Muscle layer of duodenum (tissue), 2 donors: ENCODE results near the gene CSDE1.

ENCODE experiments used
- H3K27ac ChIP-seq: one replicate; pipeline ENCODE4 v1.7.0; 2013; ENCODE audit warnings: mild to moderate bottlenecking, low read length
- H3K27me3 ChIP-seq: one replicate; pipeline ENCODE4 v1.7.0; 2013; ENCODE audit warnings: low read depth, mild to moderate bottlenecking, control low read depth, low read length
- H3K36me3 ChIP-seq, 2 donors: one replicate each; pipeline ENCODE4 v1.7.0; 2013; ENCODE audit warnings: low read length in 2 of 2, control low read depth in 1 of 2, mild to moderate bottlenecking in 1 of 2; ENCODE audit not compliant: insufficient read depth in 2 of 2, control insufficient read depth in 1 of 2
- H3K4me1 ChIP-seq, 2 donors: one replicate each; pipeline ENCODE4 v1.7.0; 2013; ENCODE audit warnings: low read length in 2 of 2, mild to moderate bottlenecking in 2 of 2, control low read depth in 1 of 2, moderate library complexity in 1 of 2; ENCODE audit not compliant: insufficient read depth in 2 of 2, control insufficient read depth in 1 of 2
- H3K4me3 ChIP-seq, 2 donors: one replicate each; pipeline ENCODE4 v1.7.0; 2013; ENCODE audit warnings: low read length in 2 of 2, low read depth in 1 of 2, mild to moderate bottlenecking in 1 of 2
- H3K9me3 ChIP-seq, 2 donors: one replicate each; pipeline ENCODE4 v1.7.0; 2013; ENCODE audit warnings: low read length in 2 of 2, control low read depth in 1 of 2, mild to moderate bottlenecking in 1 of 2; ENCODE audit not compliant: control insufficient read depth in 1 of 2
- donor health status: healthy.

CSDE1 gene

GRCh38 chr1:114700036-114700600 lies 57.7 kb downstream of the CSDE1 start:
- H3K4me3 ChIP-seq: no peak overlapping the region
- no peak overlapping the region for H3K27ac ChIP-seq
- no peaks in the 10 kb centered on the region for H3K4me1 ChIP-seq
- H3K36me3 ChIP-seq: no peaks in the 10 kb centered on the region
- H3K9me3 ChIP-seq: no peaks in the 10 kb centered on the region
- no peaks in the 10 kb centered on the region for H3K27me3 ChIP-seq

GRCh38 chr1:114696810-114697209 lies 61.0 kb downstream of the CSDE1 start:
- Histone ChIP-seq H3K9me3 (no peaks in the 10 kb centered on the region), H3K36me3 (no peaks in the 10 kb centered on the region), H3K27ac (no peak overlapping the region), H3K4me3 (no peak overlapping the region), H3K27me3 (no peaks in the 10 kb centered on the region), H3K4me1 (no peaks in the 10 kb centered on the region)

- H3K36me3 ChIP-seq: no peaks in the 10 kb centered on the region
- no peaks in the 10 kb centered on the region for H3K4me1 ChIP-seq
- H3K27ac ChIP-seq: no peak within 1 kb of the TSS
- H3K27me3 ChIP-seq: no peaks in the 10 kb centered on the region
- no peaks in the 10 kb centered on the region for H3K9me3 ChIP-seq
- H3K4me3 ChIP-seq: no peak within 1 kb of the TSS
Observed at GRCh38 chr1:114695430-114696058, 62.2 kb downstream of the CSDE1 start, which contains the start of gene AMPD1. Gene AMPD1, minus strand, starts transcription at chr1:114695546. Its CDS starts 75 bp downstream, at chr1:114695471.

- Histone ChIP-seq H3K4me3 (no peak overlapping the region), H3K27me3 (no peaks in the 10 kb centered on the region), H3K27ac (no peak overlapping the region), H3K4me1 (no peaks in the 10 kb centered on the region), H3K36me3 (no peaks in the 10 kb centered on the region), H3K9me3 (no peaks in the 10 kb centered on the region)
Observed at GRCh38 chr1:114694540-114695310, 63.1 kb downstream of the CSDE1 start.

GRCh38 chr1:114692947-114693346 lies 64.8 kb downstream of the CSDE1 start:
- no peaks in the 10 kb centered on the region for H3K27me3 ChIP-seq
- no peak overlapping the region for H3K27ac ChIP-seq
- no peaks in the 10 kb centered on the region for H3K4me1 ChIP-seq
- no peak overlapping the region for H3K4me3 ChIP-seq
- H3K36me3 ChIP-seq: no peaks in the 10 kb centered on the region
- no peaks in the 10 kb centered on the region for H3K9me3 ChIP-seq

- H3K4me3 ChIP-seq: no peak overlapping the region
- H3K36me3 ChIP-seq: no peaks in the 10 kb centered on the region
- no peaks in the 10 kb centered on the region for H3K4me1 ChIP-seq
- H3K9me3 ChIP-seq: no peaks in the 10 kb centered on the region
- no peak overlapping the region for H3K27ac ChIP-seq
- H3K27me3 ChIP-seq: no peaks in the 10 kb centered on the region
Observed at GRCh38 chr1:114691061-114691460, 66.7 kb downstream of the CSDE1 start.

GRCh38 chr1:114690148-114690547 lies 67.6 kb downstream of the CSDE1 start:
- Histone ChIP-seq H3K27ac (no peak overlapping the region), H3K9me3 (no peaks in the 10 kb centered on the region)

GRCh38 chr1:114688526-114688925 lies 69.3 kb downstream of the CSDE1 start:
- Histone ChIP-seq H3K4me1 (no peaks in the 10 kb centered on the region), H3K27ac (no peak overlapping the region), H3K27me3 (peaks cover 3% of the 10 kb centered on the region), H3K9me3 (no peaks in the 10 kb centered on the region), H3K4me3 (no peak overlapping the region), H3K36me3 (no peaks in the 10 kb centered on the region)

More at GRCh38 chr1:114690148-114690547, 67.6 kb downstream of the CSDE1 start:
- no peaks in the 10 kb centered on the region for H3K36me3 ChIP-seq
- H3K4me1 ChIP-seq: no peaks in the 10 kb centered on the region
- no peak overlapping the region for H3K4me3 ChIP-seq
- H3K27me3 ChIP-seq: peaks cover 3% of the 10 kb centered on the region

- no peak overlapping the region for H3K27ac ChIP-seq
- no peaks in the 10 kb centered on the region for H3K9me3 ChIP-seq
- peaks cover 3% of the 10 kb centered on the region for H3K27me3 ChIP-seq
- H3K36me3 ChIP-seq: no peaks in the 10 kb centered on the region
- H3K4me1 ChIP-seq: no peaks in the 10 kb centered on the region
- H3K4me3 ChIP-seq: no peak overlapping the region
Observed at GRCh38 chr1:114685851-114686250, 71.9 kb downstream of the CSDE1 start.

GRCh38 chr1:114677691-114678090 lies 80.1 kb downstream of the CSDE1 start:
- Histone ChIP-seq H3K9me3 (no peaks in the 10 kb centered on the region), H3K27me3 (no peaks in the 10 kb centered on the region), H3K4me1 (no peaks in the 10 kb centered on the region), H3K27ac (no peak overlapping the region), H3K4me3 (no peak overlapping the region), H3K36me3 (no peaks in the 10 kb centered on the region)

GRCh38 chr1:114676115-114676514 lies 81.7 kb downstream of the CSDE1 start:
- no peaks in the 10 kb centered on the region for H3K36me3 ChIP-seq

More at GRCh38 chr1:114676115-114676514, 81.7 kb downstream of the CSDE1 start:
- no peaks in the 10 kb centered on the region for H3K27me3 ChIP-seq
- no peaks in the 10 kb centered on the region for H3K9me3 ChIP-seq
- no peak overlapping the region for H3K27ac ChIP-seq
- no peak overlapping the region for H3K4me3 ChIP-seq
- H3K4me1 ChIP-seq: no peaks in the 10 kb centered on the region
